MM.1S (cell line): Measurements from ENCODE around the gene TBX19.

ENCODE experiments used
- EZH2 ChIP-seq: fragments of 300-600 bp; sonication (generic); optimal IDR thresholded peaks from 2 replicates; pipeline ENCODE3; 2017; ENCODE audit warnings: low read depth, mild to moderate bottlenecking, antibody characterized with exemption, low read length, mixed read lengths
- EZH2phosphoT487 ChIP-seq: fragments of 300-600 bp; sonication (generic); IDR thresholded peaks from 2 replicates; pipeline ENCODE4 v1.6.1; 2018; ENCODE audit warnings: antibody characterized with exemption, low read length
- TF ChIP-seq, protein P1 (sequence below): fragments of 300-600 bp; sonication (generic); IDR thresholded peaks from 2 replicates; pipeline ENCODE4 v1.5.1; 2016; ENCODE audit warnings: antibody characterized with exemption, low read length, mixed read lengths

DNA sequence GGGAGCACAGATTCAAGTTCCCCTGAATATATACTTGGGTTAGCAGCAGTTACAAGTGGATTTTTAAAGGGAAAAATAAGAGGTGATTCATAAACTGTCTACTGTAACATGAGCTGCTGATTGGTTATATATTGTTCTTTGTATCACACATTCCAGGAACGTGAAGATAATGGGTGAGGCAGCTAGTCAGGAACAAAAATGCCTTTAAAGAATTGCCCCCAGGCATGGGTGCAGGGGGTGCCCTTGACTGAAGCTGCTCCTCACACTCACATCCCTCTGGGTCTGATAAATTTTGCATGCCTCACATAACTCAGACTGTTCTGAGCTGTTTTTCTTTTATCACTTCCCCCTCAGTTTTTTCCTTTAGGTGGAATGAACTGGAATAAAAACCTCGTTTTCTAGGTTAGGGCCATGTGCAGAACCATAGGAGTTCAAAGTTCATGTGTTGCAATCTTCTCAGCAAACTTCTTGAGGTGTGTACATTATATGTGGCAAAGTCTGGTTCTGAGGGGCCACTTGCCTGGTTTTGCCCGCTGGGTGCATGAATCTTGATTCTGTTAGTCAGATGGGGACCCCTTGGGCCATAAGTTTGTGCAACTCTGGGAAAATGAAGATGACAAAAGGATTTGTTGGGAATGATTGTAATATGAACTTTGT is 21.1 kb downstream of the TBX19 start:
- TF ChIP-seq EZH2phosphoT487 (no peak), EZH2 (no peak)
- TF ChIP-seq, protein P1, sequence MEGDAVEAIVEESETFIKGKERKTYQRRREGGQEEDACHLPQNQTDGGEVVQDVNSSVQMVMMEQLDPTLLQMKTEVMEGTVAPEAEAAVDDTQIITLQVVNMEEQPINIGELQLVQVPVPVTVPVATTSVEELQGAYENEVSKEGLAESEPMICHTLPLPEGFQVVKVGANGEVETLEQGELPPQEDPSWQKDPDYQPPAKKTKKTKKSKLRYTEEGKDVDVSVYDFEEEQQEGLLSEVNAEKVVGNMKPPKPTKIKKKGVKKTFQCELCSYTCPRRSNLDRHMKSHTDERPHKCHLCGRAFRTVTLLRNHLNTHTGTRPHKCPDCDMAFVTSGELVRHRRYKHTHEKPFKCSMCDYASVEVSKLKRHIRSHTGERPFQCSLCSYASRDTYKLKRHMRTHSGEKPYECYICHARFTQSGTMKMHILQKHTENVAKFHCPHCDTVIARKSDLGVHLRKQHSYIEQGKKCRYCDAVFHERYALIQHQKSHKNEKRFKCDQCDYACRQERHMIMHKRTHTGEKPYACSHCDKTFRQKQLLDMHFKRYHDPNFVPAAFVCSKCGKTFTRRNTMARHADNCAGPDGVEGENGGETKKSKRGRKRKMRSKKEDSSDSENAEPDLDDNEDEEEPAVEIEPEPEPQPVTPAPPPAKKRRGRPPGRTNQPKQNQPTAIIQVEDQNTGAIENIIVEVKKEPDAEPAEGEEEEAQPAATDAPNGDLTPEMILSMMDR: no peak
